Peyer's patch (tissue), 4 donors: ENCODE results near the gene CEBPG. TPM values are rescaled to one million over a fixed set of nuclear protein-coding genes. Genes with fewer than 3 reads are reported as not detected.

Experiments used
- DNase-seq, 3 donors: peaks; one replicate each; pipeline ENCODE4 v3.0.0-alpha.2; 2017 to 2019
- H3K27ac ChIP-seq, 4 donors: fragments of 200-600 bp; sonication (generic); one replicate each; pipeline ENCODE4 v1.5.1; 2016 to 2019
- H3K27me3 ChIP-seq, 2 donors: fragments of 200-600 bp; sonication (generic); one replicate each; pipeline ENCODE4 v1.5.1; 2019
- H3K36me3 ChIP-seq, 3 donors: fragments of 200-600 bp; sonication (generic); one replicate each; pipeline ENCODE4 v1.5.1; 2016 to 2019
- H3K4me1 ChIP-seq, 4 donors: fragments of 200-600 bp; sonication (generic); one replicate each; pipeline ENCODE4 v1.5.1; 2016 to 2019
- H3K4me3 ChIP-seq, 4 donors: fragments of 200-600 bp; sonication (generic); 1 replicate in 3 of 4; 2 replicates in 1 of 4; pipeline ENCODE4 v1.5.1; 2016 to 2019; ENCODE audit warnings: mild to moderate bottlenecking in 1 of 4
- H3K9me3 ChIP-seq, 4 donors: fragments of 200-600 bp; sonication (generic); one replicate each; pipeline ENCODE4 v1.5.1; 2016 to 2019; ENCODE audit warnings: mild to moderate bottlenecking in 1 of 4
- CTCF ChIP-seq, 6 experiments: fragments of 450-650 bp in 4 of 6; fragments of 200-600 bp in 2 of 6; sonication (generic) in 1 of 6; IDR thresholded peaks; one replicate each; pipeline ENCODE4 v1.5.1; 2017 to 2019; ENCODE audit warnings: antibody characterized with exemption in 6 of 6, mild to moderate bottlenecking in 3 of 6, moderate library complexity in 1 of 6
- POLR2A ChIP-seq, 2 donors: fragments of 450-650 bp; IDR thresholded peaks; one replicate each; pipeline ENCODE4 v1.5.1; 2017; ENCODE audit warnings: antibody characterized with exemption in 2 of 2, mild to moderate bottlenecking in 2 of 2, moderate library complexity in 2 of 2
- total RNA-seq, 4 donors: library from RNA; depleted of rRNA; stranded (reverse); fragments of >200 nt; gene quantifications; one replicate each; pipeline ENCODE4 v1.1.0, GENCODE V29; 2016

Gene CEBPG
- total RNA-seq, 4 donors from 2014 or later: 33.0 to 75.5 (median 50.5) TPM

DNA sequence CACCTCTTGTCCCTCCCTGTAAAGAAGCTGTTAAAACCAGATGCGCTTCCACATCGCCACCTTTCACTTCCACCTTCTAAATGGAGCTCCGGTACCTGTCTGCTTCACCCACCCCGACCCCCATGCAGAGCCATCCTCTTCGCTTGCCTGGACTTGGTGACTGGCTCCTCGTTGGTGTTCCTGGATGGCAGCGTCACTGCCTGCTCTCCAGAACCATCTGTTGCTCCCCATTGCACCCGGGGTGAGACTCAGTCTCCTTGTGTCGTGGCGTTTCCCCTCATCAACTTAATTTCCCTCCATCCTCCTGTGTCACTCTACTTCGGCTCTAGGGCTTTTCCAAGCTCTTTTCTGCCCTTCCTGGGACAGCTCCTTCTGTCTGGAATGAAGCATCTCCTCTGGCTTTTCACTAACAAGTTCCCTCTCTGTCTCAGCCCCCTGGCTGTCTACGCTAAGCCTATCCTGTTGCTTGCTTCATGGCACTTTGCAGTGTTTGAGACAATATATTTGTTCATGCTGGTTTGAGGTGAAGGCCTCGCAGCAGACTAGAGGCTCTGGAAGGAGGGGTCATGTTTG is 10.3 kb downstream of the CEBPG start:
- Histone ChIP-seq H3K4me1 (peaks cover 0 to 14% (median 0%) of the 10 kb centered on the region in 4 donors), H3K27me3 (no peaks in the 10 kb centered on the region), H3K27ac (no peak overlapping the region), H3K36me3 (peaks cover 0 to 32% (median 0%) of the 10 kb centered on the region in 3 donors), H3K4me3 (no peak overlapping the region), H3K9me3 (no peaks in the 10 kb centered on the region)
- TF ChIP-seq POLR2A (IDR thresholded peaks at IDR 0.05) (no peak), CTCF (IDR thresholded peaks at IDR 0.05) (no peak)
- DNase-seq: peak in 1 of 3 donors; percentile 32

DNA sequence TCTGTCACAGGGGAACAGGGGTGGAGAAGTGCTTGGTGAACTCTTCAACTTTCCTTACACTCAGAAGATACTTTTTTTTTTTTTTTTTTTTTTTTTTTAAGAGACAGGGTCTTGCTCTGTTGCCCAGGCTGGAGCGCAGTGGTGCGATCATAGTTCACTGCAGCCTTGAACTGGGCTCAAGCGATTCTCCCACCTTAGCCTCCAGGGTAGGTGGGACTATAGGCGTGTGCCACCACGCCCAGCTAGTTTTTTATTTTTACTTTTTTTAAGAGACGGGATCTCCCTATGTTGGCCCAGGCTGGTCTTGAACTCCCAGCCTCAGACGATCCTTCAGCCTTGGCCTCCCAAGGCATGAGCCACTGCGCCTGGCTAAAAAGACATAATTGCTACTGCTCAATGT is 11.5 kb downstream of the CEBPG start:
- no peaks in the 10 kb centered on the region for H3K27me3 ChIP-seq
- no peaks in the 10 kb centered on the region for H3K9me3 ChIP-seq
- H3K4me3 ChIP-seq: no peak overlapping the region
- H3K27ac ChIP-seq: no peak overlapping the region
- peaks cover 0 to 20% (median 0%) of the 10 kb centered on the region in 3 donors for H3K36me3 ChIP-seq
- no peak for TF ChIP-seq POLR2A (IDR thresholded peaks at IDR 0.05)
- TF ChIP-seq CTCF (IDR thresholded peaks at IDR 0.05): no peak
- DNase-seq: peak in 2 of 3 donors; percentile 23 to 29
- peaks cover 0 to 17% (median 0%) of the 10 kb centered on the region in 4 donors for H3K4me1 ChIP-seq

GRCh38 chr19:33385956-33386355 is 12.4 kb downstream of the CEBPG start:
- peak in 1 of 3 donors; percentile 48 for DNase-seq
- no peaks in the 10 kb centered on the region for H3K27me3 ChIP-seq
- H3K4me3 ChIP-seq: no peak overlapping the region
- H3K9me3 ChIP-seq: no peaks in the 10 kb centered on the region
- H3K27ac ChIP-seq: no peak overlapping the region
- H3K36me3 ChIP-seq: peaks cover 0 to 20% (median 0%) of the 10 kb centered on the region in 3 donors
- TF ChIP-seq CTCF (IDR thresholded peaks at IDR 0.05) (no peak), POLR2A (IDR thresholded peaks at IDR 0.05) (no peak)
- H3K4me1 ChIP-seq: peaks cover 0 to 27% (median 3%) of the 10 kb centered on the region in 4 donors

DNA sequence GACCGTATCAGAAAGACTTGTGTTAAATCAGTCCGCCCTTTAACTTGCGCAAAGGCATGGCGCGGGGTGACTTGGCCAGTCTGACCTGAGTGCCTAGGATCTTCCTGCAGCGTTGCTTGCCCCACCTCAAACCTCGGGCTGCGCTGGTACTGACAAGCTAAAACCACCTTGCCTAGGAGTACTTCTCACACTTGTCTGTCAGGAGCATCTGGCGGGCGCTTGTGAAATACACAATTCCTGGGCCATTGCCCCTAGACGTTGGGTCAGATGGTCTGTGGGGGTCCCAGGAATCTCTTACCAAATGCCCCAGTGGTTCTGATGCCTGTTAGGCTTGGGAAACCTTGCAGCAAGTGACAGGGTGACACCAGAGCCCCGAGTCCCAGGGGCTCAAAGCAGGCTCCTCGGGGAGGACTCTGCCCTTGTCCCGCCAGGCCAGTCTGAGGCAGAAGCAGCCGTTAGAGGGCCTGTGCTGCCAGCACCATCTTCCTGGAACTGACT is 12.9 kb downstream of the CEBPG start:
- H3K27ac ChIP-seq: no peak overlapping the region

More for the DNA sequence above, 12.9 kb downstream of the CEBPG start:
- H3K4me1 ChIP-seq: peaks cover 0 to 31% (median 5%) of the 10 kb centered on the region in 4 donors
- H3K4me3 ChIP-seq: no peak overlapping the region
- H3K9me3 ChIP-seq: no peaks in the 10 kb centered on the region
- DNase-seq: peak in 2 of 3 donors; percentile 43 to 51
- H3K36me3 ChIP-seq: peaks cover 0 to 20% (median 0%) of the 10 kb centered on the region in 3 donors
- TF ChIP-seq POLR2A (IDR thresholded peaks at IDR 0.05): no peak
- no peak for TF ChIP-seq CTCF (IDR thresholded peaks at IDR 0.05)
- no peaks in the 10 kb centered on the region for H3K27me3 ChIP-seq
